Activated CD8-positive, alpha-beta memory T cell treated with anti-CD3 and anti-CD28 coated beads, Interleukin-2, amount 10 ng/mL, durations not matched to agents 7 days and 5 days (primary cell): ENCODE results near the gene IFT88. TPM values are rescaled to one million over a fixed set of nuclear protein-coding genes. Genes with fewer than 3 reads are reported as not detected.
A peak's percentile ranks its signal among the peaks of the same experiment; 100 is the strongest.

Experiments
- ATAC-seq: fragments of 150-1000 bp; cut with Tn5 transposase; one replicate; pipeline ENCODE4 v1.10.0; 2021; ENCODE audit warnings: moderate library complexity
- CTCF ChIA-PET: fragments of 350-600 bp; sonication (Branson Sonifier 250); formaldehyde crosslinking; loops from one replicate; lab custom pipeline; 2021; ENCODE audit warnings: antibody characterized with exemption; lab: Charles Lee
- DNase-seq: peaks from one replicate; pipeline ENCODE4 v3.0.0-alpha.2; 2020
- H3K27ac Mint-ChIP-seq: one replicate; pipeline ENCODE4 v1.8.0; 2021; ENCODE audit warnings: mild to moderate bottlenecking, mixed read lengths
- H3K27me3 Mint-ChIP-seq: one replicate; pipeline ENCODE4 v1.8.0; 2021; ENCODE audit warnings: mixed read lengths
- H3K36me3 Mint-ChIP-seq: one replicate; pipeline ENCODE4 v1.8.0; 2021; ENCODE audit warnings: mild to moderate bottlenecking, mixed read lengths
- H3K4me1 Mint-ChIP-seq: one replicate; pipeline ENCODE4 v1.8.0; 2021; ENCODE audit warnings: mixed read lengths
- H3K4me3 Mint-ChIP-seq: one replicate; pipeline ENCODE4 v1.8.0; 2021; ENCODE audit warnings: mild to moderate bottlenecking, moderate library complexity, mixed read lengths
- H3K9me3 Mint-ChIP-seq: one replicate; pipeline ENCODE4 v1.8.0; 2022; ENCODE audit warnings: low read depth, mixed read lengths
- total RNA-seq, 2 experiments: library from RNA; stranded (reverse); gene quantifications; one replicate each; pipeline ENCODE4 v1.2.3, GENCODE V29; 2021

The IFT88 gene, protein sequence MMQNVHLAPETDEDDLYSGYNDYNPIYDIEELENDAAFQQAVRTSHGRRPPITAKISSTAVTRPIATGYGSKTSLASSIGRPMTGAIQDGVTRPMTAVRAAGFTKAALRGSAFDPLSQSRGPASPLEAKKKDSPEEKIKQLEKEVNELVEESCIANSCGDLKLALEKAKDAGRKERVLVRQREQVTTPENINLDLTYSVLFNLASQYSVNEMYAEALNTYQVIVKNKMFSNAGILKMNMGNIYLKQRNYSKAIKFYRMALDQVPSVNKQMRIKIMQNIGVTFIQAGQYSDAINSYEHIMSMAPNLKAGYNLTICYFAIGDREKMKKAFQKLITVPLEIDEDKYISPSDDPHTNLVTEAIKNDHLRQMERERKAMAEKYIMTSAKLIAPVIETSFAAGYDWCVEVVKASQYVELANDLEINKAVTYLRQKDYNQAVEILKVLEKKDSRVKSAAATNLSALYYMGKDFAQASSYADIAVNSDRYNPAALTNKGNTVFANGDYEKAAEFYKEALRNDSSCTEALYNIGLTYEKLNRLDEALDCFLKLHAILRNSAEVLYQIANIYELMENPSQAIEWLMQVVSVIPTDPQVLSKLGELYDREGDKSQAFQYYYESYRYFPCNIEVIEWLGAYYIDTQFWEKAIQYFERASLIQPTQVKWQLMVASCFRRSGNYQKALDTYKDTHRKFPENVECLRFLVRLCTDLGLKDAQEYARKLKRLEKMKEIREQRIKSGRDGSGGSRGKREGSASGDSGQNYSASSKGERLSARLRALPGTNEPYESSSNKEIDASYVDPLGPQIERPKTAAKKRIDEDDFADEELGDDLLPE
- 1 to 10 TPM; 5.4 to 6.4 TPM for total RNA-seq

DNA sequence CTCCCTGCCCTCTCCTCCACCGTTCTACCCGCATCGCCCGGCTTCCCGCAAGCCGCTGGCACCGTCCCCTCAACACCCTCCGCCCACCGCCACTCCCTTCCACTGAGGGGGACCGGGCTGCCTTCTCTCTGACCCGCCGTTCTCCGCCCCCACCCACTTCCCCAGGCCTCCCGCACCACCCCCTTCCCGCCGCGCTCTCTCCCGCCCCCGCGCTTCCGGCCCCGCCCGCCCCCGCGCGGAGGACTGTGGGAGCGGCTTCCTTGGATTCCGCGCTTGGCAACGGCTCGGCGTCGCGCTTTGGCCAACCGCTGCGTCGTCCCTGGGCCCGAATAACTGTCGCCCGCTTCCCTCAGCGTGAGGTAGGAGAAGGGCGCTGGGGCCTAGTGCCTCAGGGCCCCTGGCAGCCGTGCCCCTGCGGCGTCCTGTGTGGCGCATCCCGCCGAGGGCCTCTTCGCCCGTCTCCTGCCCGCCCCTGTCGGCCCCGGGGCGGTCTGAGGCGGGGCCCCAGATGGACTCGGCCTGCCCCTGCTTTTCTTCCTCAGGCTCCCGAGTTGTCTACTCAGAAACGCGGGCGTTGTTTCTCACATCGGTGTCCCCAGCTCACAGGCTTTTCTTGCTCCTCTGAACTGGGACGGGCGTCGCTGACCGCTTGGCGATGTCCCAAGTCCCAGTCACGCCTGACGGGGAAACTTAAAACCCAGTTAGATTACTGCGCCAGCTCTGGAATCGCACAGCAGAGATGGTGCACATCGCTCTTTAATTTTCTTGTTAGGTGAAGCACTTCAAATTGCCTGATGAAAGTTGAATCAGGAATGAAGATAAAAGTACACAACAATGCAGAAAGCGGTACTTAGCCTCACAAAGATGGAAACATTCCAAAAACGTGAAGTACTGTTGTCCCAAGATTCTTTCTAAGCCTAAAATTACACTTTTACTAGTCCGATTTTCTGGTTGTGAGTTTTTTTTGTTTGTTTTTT is at the start of gene IFT88:
Gene IFT88, plus strand, starts transcription at position 260 of the 977 bp plus-strand sequence. CDS start 7,229 bp downstream, outside the sequence.
- Mint-ChIP-seq H3K4me1 (peaks cover 22% of the 10 kb centered on the region), H3K9me3 (peaks cover 3% of the 10 kb centered on the region), H3K27ac (peak within 1 kb of the TSS; percentile 85), H3K36me3 (peaks cover 14% of the 10 kb centered on the region), H3K4me3 (peak within 1 kb of the TSS; percentile 86), H3K27me3 (no peaks in the 10 kb centered on the region)
- CTCF ChIA-PET = interaction anchor here (1.4 kb wide), 1 partner anchor 136 kb away, joined by 3 read pairs; no protein-coding TSS in a partner anchor
- peak; percentile 88 for DNase-seq
- ATAC-seq = peak; percentile 92

DNA sequence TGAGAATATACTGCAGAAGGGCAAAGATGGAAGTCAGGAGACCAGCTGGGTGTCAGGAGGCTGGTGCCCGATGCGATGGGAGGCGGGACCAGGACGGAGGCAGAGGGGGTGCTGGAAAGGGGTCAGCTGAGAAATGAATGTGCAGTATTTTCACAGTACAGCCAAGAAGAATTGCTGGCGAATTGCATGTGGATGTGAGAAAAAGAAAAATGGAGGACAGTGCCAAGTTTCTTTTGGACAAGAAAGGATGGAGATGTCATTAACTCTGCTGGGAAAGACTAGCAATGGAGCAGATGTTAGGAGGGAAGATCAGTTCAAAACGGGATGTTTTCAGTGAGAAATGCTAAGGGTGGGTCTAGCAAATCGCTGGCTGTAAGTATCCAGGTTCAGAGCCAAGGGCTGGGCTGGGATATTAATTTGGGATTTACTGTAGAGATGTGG is 48.3 kb upstream of the IFT88 start:
- H3K9me3 Mint-ChIP-seq = no peaks in the 10 kb centered on the region

DNA sequence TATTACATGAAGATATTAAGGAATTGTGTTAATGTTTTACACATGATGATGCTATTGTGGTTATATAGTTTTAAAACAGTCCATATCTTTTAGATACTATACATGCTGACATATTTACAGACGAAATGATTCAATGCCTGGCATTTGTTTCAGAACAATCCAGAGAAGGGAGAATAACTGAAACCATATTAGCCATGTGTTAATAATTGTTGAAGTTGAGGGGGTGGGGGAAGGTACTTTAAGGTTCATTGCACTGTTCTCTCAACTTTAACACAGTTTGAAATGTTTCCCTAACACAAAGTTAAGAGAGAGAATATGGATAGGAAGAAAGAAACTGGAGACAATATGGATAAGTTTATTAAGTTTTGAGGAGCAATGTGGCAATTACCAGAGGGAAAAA is 47.1 kb upstream of the IFT88 start:
- Mint-ChIP-seq H3K36me3 (peaks cover 3% of the 10 kb centered on the region), H3K27ac (no peak overlapping the region), H3K27me3 (no peaks in the 10 kb centered on the region), H3K4me3 (no peak overlapping the region), H3K4me1 (peaks cover 9% of the 10 kb centered on the region), H3K9me3 (no peaks in the 10 kb centered on the region)
- no peak for ATAC-seq
- no peak for DNase-seq
- CTCF ChIA-PET = no interaction called here

More for the DNA sequence above, 48.3 kb upstream of the IFT88 start:
- H3K4me1 Mint-ChIP-seq = peaks cover 4% of the 10 kb centered on the region
- H3K27me3 Mint-ChIP-seq = no peaks in the 10 kb centered on the region
- no peak for DNase-seq
- no peak overlapping the region for H3K27ac Mint-ChIP-seq
- CTCF ChIA-PET = no interaction called here
- no peak overlapping the region for H3K4me3 Mint-ChIP-seq
- no peak for ATAC-seq
- H3K36me3 Mint-ChIP-seq = peaks cover 3% of the 10 kb centered on the region

DNA sequence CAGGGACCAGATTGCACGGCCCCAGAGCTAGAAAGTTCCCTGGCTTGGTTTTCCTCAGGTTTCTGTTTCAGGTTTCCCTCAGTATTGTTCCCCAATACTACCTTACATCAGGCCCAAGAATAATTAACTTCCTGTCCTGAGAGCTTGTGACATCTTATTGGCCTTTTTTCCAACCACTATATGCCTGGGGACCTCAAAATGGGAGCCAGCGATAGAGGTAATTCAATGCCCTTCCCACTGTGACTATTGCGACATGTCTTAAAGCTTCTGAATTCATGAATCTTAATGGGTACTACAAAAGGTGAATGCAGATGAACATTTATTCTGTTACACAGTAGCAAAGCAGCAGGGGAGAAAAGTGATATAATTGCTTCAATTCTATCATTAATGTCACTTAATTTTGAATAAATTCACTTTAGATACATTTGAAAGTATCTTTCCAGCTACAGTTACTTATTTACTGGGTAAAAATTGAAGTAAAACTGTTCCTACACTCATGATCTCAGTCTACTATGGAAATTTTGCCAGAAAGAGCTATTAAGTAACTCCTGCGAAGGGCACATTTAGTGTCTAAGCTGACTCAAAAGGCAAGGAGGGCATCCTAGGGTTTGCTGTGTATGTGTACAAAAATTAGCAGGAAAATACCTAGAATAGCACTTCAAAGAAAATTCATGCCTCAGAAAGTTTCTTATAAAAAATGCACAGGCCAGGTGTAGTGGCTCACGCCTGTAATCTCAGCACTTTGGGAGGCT is 45.4 kb upstream of the IFT88 start:
- CTCF ChIA-PET = interaction anchor here (1.0 kb wide), 1 partner anchor 14 kb away, joined by 3 read pairs; no protein-coding TSS in a partner anchor
- H3K27ac Mint-ChIP-seq = no peak overlapping the region
- DNase-seq (no peak), ATAC-seq (no peak)
- H3K27me3 Mint-ChIP-seq = no peaks in the 10 kb centered on the region
- H3K9me3 Mint-ChIP-seq = no peaks in the 10 kb centered on the region
- H3K4me1 Mint-ChIP-seq = peaks cover 16% of the 10 kb centered on the region
- peaks cover 3% of the 10 kb centered on the region for H3K36me3 Mint-ChIP-seq
- no peak overlapping the region for H3K4me3 Mint-ChIP-seq

DNA sequence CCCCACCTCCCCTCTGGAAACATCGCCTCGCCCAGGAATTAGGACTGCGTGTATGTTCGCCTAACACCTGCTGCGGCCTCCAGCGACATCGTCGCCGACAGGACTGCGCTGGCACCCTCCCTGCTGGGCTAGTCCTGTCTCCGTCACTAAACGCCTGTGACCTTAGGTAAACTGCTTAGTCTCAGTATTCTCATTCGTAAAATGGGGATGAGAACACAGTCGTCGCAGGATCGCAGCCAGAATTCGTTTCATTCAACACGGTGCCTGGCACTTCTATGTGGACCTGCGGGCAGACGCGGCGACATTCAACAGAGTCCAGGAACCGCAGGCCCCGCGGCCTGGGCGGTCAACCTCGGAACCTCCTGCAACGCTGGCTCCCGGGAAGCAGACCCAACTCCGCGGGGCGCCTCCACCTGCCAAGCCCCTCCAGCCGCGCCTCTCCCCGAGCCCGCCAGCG is 41.8 kb upstream of the IFT88 start:
- H3K4me1 Mint-ChIP-seq = peaks cover 28% of the 10 kb centered on the region
- CTCF ChIA-PET = interaction anchor here (1.4 kb wide), 1 partner anchor 31 kb away, joined by 4 read pairs; no protein-coding TSS in a partner anchor
- no peaks in the 10 kb centered on the region for H3K9me3 Mint-ChIP-seq
- H3K27ac Mint-ChIP-seq = peak overlapping the region; percentile 67
- no peaks in the 10 kb centered on the region for H3K27me3 Mint-ChIP-seq
- H3K36me3 Mint-ChIP-seq = no peaks in the 10 kb centered on the region
- DNase-seq (peak; percentile 47), ATAC-seq (peak; percentile 25)
- H3K4me3 Mint-ChIP-seq = peak overlapping the region; percentile 80

DNA sequence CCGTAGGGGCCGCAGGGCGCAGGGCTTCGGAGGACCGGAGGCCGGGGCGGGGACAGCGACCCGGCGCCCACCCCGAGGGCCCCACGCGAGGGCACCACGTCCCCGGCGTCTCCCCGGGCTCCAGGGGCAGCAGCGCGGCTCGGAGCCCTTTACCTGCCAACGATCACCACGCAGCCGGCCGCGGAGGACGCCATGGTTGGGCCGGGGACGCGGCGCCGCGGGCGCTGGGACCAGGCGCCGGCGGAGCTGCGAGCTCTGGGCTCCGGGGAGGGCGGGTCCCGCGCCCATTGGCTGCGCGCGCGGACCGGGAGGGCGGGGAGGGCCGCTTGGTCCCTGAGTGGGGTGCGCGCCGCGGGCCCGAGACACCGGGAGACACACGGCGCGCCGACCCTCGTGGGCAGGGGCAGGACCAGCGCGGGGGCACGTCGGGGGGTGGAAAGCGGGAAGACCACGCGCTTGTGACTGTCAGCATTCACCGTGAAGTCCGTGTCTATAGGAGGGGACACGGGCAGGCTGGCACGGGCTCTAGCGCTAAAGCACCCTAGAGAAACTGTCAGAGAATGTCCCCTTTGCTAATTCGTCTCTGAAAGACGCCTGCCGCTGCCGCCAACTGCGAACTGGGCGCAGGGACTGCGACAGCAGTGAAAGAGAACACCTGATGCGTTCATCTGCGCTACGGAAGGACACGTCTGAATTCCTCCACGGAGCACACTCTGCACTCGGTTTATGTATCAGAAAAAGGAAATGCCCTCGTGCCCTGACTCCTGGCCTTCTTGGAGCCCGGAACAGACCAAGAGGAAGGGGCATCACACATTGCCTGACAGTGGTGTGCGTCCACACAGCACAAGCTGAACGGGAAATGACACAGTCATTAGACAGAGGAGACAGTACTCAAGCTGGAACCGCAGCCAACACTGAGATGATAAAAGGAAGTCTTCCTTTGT is 41.1 kb upstream of the IFT88 start, which contains the start of gene CRYL1:
Gene CRYL1, minus strand, starts transcription at position 257 of the 944 bp plus-strand sequence. Its CDS starts 63 bp downstream, at position 194.
- Mint-ChIP-seq H3K27me3 (no peaks in the 10 kb centered on the region), H3K36me3 (peaks cover 3% of the 10 kb centered on the region), H3K27ac (peak within 1 kb of the TSS; percentile 87), H3K9me3 (peaks cover 5% of the 10 kb centered on the region), H3K4me1 (peaks cover 28% of the 10 kb centered on the region), H3K4me3 (peak within 1 kb of the TSS; percentile 80)
- peak; percentile 78 for DNase-seq
- CTCF ChIA-PET = interaction anchor here (0.6 to 1.4 kb wide), 2 partner anchors 11 to 31 kb away, joined by 3 to 4 read pairs; no protein-coding TSS in a partner anchor
- peak; percentile 94 for ATAC-seq

DNA sequence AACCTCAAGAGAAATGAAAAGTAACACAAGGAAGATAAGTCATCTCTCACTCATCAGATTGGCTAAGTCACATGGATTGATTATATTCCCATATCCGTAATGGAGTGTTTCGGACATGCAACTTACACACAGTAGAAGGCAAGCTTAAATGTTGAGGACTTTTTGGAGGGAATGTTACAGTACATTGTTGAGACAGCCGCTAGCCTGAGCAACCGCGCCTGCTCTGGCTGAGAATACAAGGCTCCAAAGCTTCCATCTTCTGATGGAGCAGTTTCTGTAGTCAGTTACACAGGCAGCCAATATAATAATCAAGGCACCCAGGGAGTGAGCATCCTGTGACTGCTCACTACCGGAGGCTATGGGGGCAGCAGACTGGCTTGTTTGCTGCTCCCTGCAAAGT is 40.3 kb upstream of the IFT88 start:
- Mint-ChIP-seq H3K4me1 (peaks cover 28% of the 10 kb centered on the region), H3K27me3 (no peaks in the 10 kb centered on the region), H3K36me3 (peaks cover 6% of the 10 kb centered on the region), H3K27ac (peak overlapping the region; percentile 87), H3K4me3 (peak overlapping the region; percentile 80), H3K9me3 (peaks cover 7% of the 10 kb centered on the region)
- CTCF ChIA-PET = interaction anchor here (0.6 to 1.4 kb wide), 2 partner anchors 11 to 32 kb away, joined by 3 to 4 read pairs; no protein-coding TSS in a partner anchor
- DNase-seq (no peak), ATAC-seq (no peak)

DNA sequence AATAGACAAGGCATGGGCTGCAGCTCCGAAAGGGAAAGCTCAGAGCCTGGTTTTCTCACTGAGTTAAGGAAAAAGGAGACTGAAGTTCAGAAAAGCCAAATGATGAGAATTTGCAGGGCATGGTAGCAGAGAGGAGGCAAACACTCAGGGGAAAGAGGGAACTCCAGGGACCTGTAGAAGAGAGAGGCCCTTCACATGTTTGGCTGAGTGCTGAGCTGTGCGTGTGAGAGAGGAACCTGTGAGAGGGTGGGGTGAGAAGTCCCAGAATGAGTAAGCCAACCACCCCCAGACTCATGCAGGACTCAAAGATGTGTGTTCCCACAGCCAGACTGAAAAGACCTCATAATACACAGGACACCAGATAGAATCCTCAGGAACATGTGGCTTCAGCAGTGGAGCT is 38.5 kb upstream of the IFT88 start:
- no peak overlapping the region for H3K27ac Mint-ChIP-seq
- CTCF ChIA-PET = no interaction called here
- DNase-seq (no peak), ATAC-seq (no peak)
- peaks cover 7% of the 10 kb centered on the region for H3K9me3 Mint-ChIP-seq
- H3K4me3 Mint-ChIP-seq = no peak overlapping the region
- H3K4me1 Mint-ChIP-seq = peaks cover 26% of the 10 kb centered on the region
- H3K36me3 Mint-ChIP-seq = peaks cover 8% of the 10 kb centered on the region
- H3K27me3 Mint-ChIP-seq = no peaks in the 10 kb centered on the region

DNA sequence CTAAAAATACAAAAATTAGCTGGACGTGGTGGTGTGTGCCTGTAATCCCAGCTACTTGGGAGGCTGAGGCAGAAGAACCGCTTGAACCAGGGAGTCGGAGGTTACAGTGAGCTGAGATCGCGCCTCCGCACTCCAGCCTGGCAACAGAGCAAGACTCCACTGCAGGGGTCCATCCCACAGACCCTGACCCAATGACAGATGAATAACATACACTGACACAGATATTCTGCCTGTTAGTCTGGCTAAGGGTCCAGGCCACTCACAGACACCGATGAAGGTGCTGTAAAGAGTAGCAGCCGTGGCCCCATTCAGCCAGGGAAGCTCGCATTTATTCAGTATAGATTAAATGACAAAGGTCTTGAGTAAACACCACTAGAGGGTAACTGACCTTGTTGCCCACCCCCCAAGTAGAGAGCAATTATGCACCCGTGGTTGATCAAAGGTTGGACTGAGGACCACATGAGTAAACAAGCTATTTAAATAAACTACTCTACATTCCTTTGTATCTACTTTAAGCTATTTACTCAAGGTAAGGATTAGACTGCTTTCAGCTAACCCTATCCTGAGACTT is 32.8 kb upstream of the IFT88 start:
- no peak overlapping the region for H3K4me3 Mint-ChIP-seq
- no peaks in the 10 kb centered on the region for H3K27me3 Mint-ChIP-seq
- H3K36me3 Mint-ChIP-seq = peaks cover 8% of the 10 kb centered on the region
- H3K9me3 Mint-ChIP-seq = peaks cover 13% of the 10 kb centered on the region
- no peaks in the 10 kb centered on the region for H3K4me1 Mint-ChIP-seq
- DNase-seq (no peak), ATAC-seq (no peak)
- CTCF ChIA-PET = interaction anchor here (0.6 kb wide), 2 partner anchors 18 to 592 kb away, joined by 3 to 4 read pairs; no protein-coding TSS in a partner anchor
- H3K27ac Mint-ChIP-seq = no peak overlapping the region

DNA sequence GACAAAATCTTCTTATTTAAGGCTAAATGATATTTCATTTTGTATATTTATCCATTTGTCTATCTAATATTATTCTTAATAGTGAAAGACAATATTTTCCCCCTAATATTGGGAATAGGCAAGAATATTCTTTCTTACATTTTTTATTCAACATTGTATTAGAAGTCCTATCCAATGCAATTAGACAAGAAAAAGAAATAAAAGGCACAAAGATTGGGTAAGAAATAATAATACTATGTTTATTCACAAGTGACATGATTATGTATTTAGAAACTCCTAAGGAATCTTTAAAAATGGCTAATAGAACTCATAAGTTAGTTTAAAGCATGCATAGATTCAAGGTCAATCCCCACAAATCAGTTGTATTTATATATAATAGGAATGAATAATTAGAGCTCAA is 30.0 kb upstream of the IFT88 start:
- Mint-ChIP-seq H3K4me3 (no peak overlapping the region), H3K27ac (no peak overlapping the region), H3K27me3 (no peaks in the 10 kb centered on the region), H3K36me3 (no peaks in the 10 kb centered on the region), H3K4me1 (no peaks in the 10 kb centered on the region), H3K9me3 (peaks cover 7% of the 10 kb centered on the region)
- CTCF ChIA-PET = no interaction called here
- ATAC-seq (no peak), DNase-seq (no peak)
